HepG2 (cell line): ENCODE results near the gene AP5B1. TPM values are rescaled to one million over a fixed set of nuclear protein-coding genes. Genes with fewer than 3 reads are reported as not detected.

Experiments used
- ATAC-seq: fragments of 200-7000 bp; cut with Tn5 transposase; 3 replicates; pipeline ENCODE4 v1.9.1; 2020; ENCODE audit warnings: mild to moderate bottlenecking, moderate library complexity
- BruUV-seq: library from RNA; stranded (reverse); fragments of 400-500 nt; replicated peaks from 2 replicates; lab custom pipeline; 2021; lab: Mats Ljungman, UMichigan
- CTCF ChIA-PET: fragments of 300-600 bp; formaldehyde crosslinking; extraction: SDS; loops from one replicate; lab custom pipeline; 2021; ENCODE audit warnings: low total read pairs, inconsistent platforms, low intra/inter-chr PET ratio; lab: Yijun Ruan, JAX
- POLR2A ChIA-PET: fragments of 350-600 bp; sonication (Branson Sonifier 250); formaldehyde crosslinking; loops from one replicate; lab custom pipeline; 2020; ENCODE audit warnings: antibody characterized with exemption, inconsistent platforms; lab: Yijun Ruan, JAX
- DNase-seq: peaks from one replicate; pipeline ENCODE4 v3.0.0-alpha.2; 2015; ENCODE audit warnings: low spot score
- FAIRE-seq: peaks from 3 replicates; lab custom pipeline; 2011; peaks lifted over from hg19 to GRCh38; lab: Jason Lieb, UNC
- H2AFZ ChIP-seq: one replicate; pipeline ENCODE4 v1.6.1; 2011; ENCODE audit warnings: low read length, inconsistent platforms
- H3K27ac ChIP-seq: fragments of 300-600 bp; 3 replicates; pipeline ENCODE4 v1.8.0; 2011; ENCODE audit warnings: mixed run types, mild to moderate bottlenecking, mixed read lengths, low read length, inconsistent platforms; ENCODE audit not compliant: insufficient read depth; ENCODE audit errors: extremely low read length
- H3K27me3 ChIP-seq, 2 experiments: fragments of 200-600 bp in 1 of 2; 2 replicates in 1 of 2; 3 replicates in 1 of 2; pipeline versions ENCODE4 v1.6.0 to v1.8.0; 2011; ENCODE audit warnings: low read length in 2 of 2, mild to moderate bottlenecking in 2 of 2, moderate library complexity in 2 of 2, inconsistent platforms in 1 of 2; ENCODE audit not compliant: insufficient read depth in 2 of 2, control insufficient read depth in 1 of 2
- H3K36me3 ChIP-seq, 2 experiments: fragments of 200-600 bp in 1 of 2; replicated peaks in 1 of 2; 2 replicates in 1 of 2; 3 replicates in 1 of 2; pipeline versions ENCODE4 v1.5.1 to v1.8.0; 2011; ENCODE audit warnings: low read length in 2 of 2, inconsistent platforms in 1 of 2; ENCODE audit not compliant: insufficient read depth in 2 of 2, control insufficient read depth in 1 of 2
- H3K4me1 ChIP-seq: 2 replicates; pipeline ENCODE4 v1.5.1; 2012; ENCODE audit warnings: low read length, inconsistent platforms; ENCODE audit not compliant: insufficient read depth
- H3K4me2 ChIP-seq: 2 replicates; pipeline ENCODE4 v1.6.0; 2011; ENCODE audit warnings: low read depth, low read length, inconsistent platforms
- H3K4me3 ChIP-seq, 3 experiments: fragments of 200-600 bp in 1 of 3; sonication (generic), shearing (Covaris generic) in 1 of 3; replicated peaks in 1 of 3; 2 replicates each; pipeline ENCODE4 v1.5.1; 2011 to 2016; ENCODE audit warnings: low read length in 3 of 3, inconsistent platforms in 2 of 3, low read depth in 2 of 3, mild to moderate bottlenecking in 2 of 3, control low read depth in 1 of 3, mixed read lengths in 1 of 3; ENCODE audit not compliant: insufficient read depth in 1 of 3
- H3K79me2 ChIP-seq: one replicate; pipeline ENCODE4 v1.6.1; 2011; ENCODE audit warnings: low read length, inconsistent platforms; ENCODE audit not compliant: insufficient read depth
- H3K9ac ChIP-seq: 2 replicates; pipeline ENCODE4 v1.6.0; 2011; ENCODE audit warnings: mild to moderate bottlenecking, low read depth, low read length, inconsistent platforms; ENCODE audit not compliant: insufficient read depth
- H3K9me3 ChIP-seq: 2 replicates; pipeline ENCODE4 v1.5.1; 2012; ENCODE audit warnings: mild to moderate bottlenecking, low read length
- H4K20me1 ChIP-seq: 2 replicates; pipeline ENCODE4 v1.6.0; 2011; ENCODE audit warnings: inconsistent platforms, mild to moderate bottlenecking, low read length, moderate library complexity; ENCODE audit not compliant: insufficient read depth
- CEBPB ChIP-seq: IDR thresholded peaks from 2 replicates; pipeline ENCODE4 v1.6.1; 2011; ENCODE audit warnings: low read depth, low read length, improper control_type of control experiment, borderline replicate concordance
- CEBPG ChIP-seq: IDR thresholded peaks from 2 replicates; pipeline ENCODE4 v1.6.1; 2016
- KAT7 ChIP-seq: IDR thresholded peaks from 2 replicates; pipeline ENCODE4 v1.6.1; 2018; ENCODE audit warnings: borderline replicate concordance, missing compliant biosample characterization
- RAD21 ChIP-seq: fragments of 450-650 bp; formaldehyde crosslinking; IDR thresholded peaks from 2 replicates; pipeline ENCODE4 v1.5.0; 2020; ENCODE audit warnings: mild to moderate bottlenecking
- ZFP36 ChIP-seq: fragments of 150-350 bp; IDR thresholded peaks from 2 replicates; pipeline ENCODE4 v1.6.1; 2018; ENCODE audit warnings: borderline replicate concordance, low read length, low read depth; ENCODE audit not compliant: partially characterized antibody
- ZNF331 ChIP-seq: sonication (generic); formaldehyde crosslinking; IDR thresholded peaks from 2 replicates; pipeline ENCODE4 v1.4.0; 2020; ENCODE audit warnings: missing genetic modification reagents
- ZNF550 ChIP-seq: sonication (generic); formaldehyde crosslinking; IDR thresholded peaks from 2 replicates; pipeline ENCODE4 v1.4.0; 2020; ENCODE audit warnings: mild to moderate bottlenecking, missing genetic modification reagents, borderline replicate concordance
- ZNF644 ChIP-seq: IDR thresholded peaks from 2 replicates; pipeline ENCODE4 v1.6.1; 2016; ENCODE audit warnings: low read depth
- ZNF839 ChIP-seq: sonication (generic); formaldehyde crosslinking; IDR thresholded peaks from 2 replicates; pipeline ENCODE4 v1.4.0; 2020; ENCODE audit warnings: missing genetic modification reagents, mild to moderate bottlenecking, borderline replicate concordance
- WGBS: methylation state at CpG from one replicate; pipeline ENCODE4 v1.1.6; 2017; ENCODE audit warnings: low lambda C conversion rate; 5-methylcytosine and 5-hydroxymethylcytosine counted together
- in situ Hi-C: cut with HindIII; loops from 2 replicates; pipeline ENCODE4 v1.10.0; 2017; ENCODE audit warnings: low pct_unique_long_range_greater_than_20kb; ENCODE audit not compliant: extremely low pct_ligation_motif_present
- intact Hi-C: fragments of 100-400 bp; cut with micrococcal nuclease; formaldehyde crosslinking; loops from one replicate; pipeline ENCODE4 v1.10.0; 2022; ENCODE audit not compliant: unreplicated experiment
- polyA plus RNA-seq, 8 experiments: library from polyadenylated mRNA; depleted of rRNA in 3 of 8; stranded (reverse) in 7 of 8; unstranded in 1 of 8; fragments of >200 nt; fragmentation: Illumina TruSeq in 4 of 8; extraction: Trizol in 4 of 8; gene quantifications; 2 replicates each; pipeline versions ENCODE4 v1.2.1 to v1.2.3, GENCODE V29; 2011 to 2016; ENCODE audit warnings: low read depth in 4 of 8, missing spikeins in 1 of 8, mixed read lengths in 1 of 8; ENCODE audit not compliant: insufficient read depth in 1 of 8
- total RNA-seq, 5 experiments: library from RNA; depleted of rRNA; stranded (reverse); fragments of >200 nt; fragmentation: Illumina TruSeq; extraction: Trizol; gene quantifications; 2 replicates each; pipeline ENCODE4 v1.2.3, GENCODE V29; 2016; ENCODE audit warnings: low read depth in 1 of 5
- TF ChIP-seq, protein P1 (sequence below): sonication (generic); formaldehyde crosslinking; IDR thresholded peaks from 2 replicates; pipeline ENCODE4 v1.5.1; 2020; ENCODE audit warnings: mild to moderate bottlenecking, missing genetic modification reagents, moderate library complexity
- TF ChIP-seq, protein P2 (sequence below): sonication (generic); formaldehyde crosslinking; IDR thresholded peaks from 2 replicates; pipeline ENCODE4 v1.4.0; 2020; ENCODE audit warnings: missing genetic modification reagents

Gene AP5B1
- total and polyA plus RNA-seq, 2 of the 13 experiments (the other 11 are each of a cell fraction or from before 2014, with no cell fraction given): 1.7 to 4.4 TPM

GRCh38 chr11:65826984-65827735, 46.4 kb upstream of the AP5B1 start:
- Histone ChIP-seq H3K27ac (no peak overlapping the region), H3K79me2 (no peaks in the 10 kb centered on the region), H3K4me3 (no peak overlapping the region), H3K36me3 (no peaks in the 10 kb centered on the region), H3K27me3 (peaks cover 0 to 9% of the 10 kb centered on the region in 2 experiments; a peak in 1 of 5 replicates), H3K9me3 (no peaks in the 10 kb centered on the region), H4K20me1 (no peaks in the 10 kb centered on the region), H3K4me2 (peak overlapping the region; percentile 12; the same call in 1 of the 2 replicates), H2AFZ (no peak overlapping the region), H3K4me1 (peaks cover 14% of the 10 kb centered on the region), H3K9ac (no peak overlapping the region)
- BruUV-seq: no TSS peak
- ChIA-PET CTCF (no interaction called here), POLR2A (interaction anchor here (0.6 to 1.6 kb wide), 5 partner anchors 9 to 83 kb away, joined by 3 to 6 read pairs (median 4); partner anchors contain the start of gene CFL1)
- in situ Hi-C loops: no loop called here
- TF ChIP-seq ZNF839 (CRISPR knock-in tag): no peak
- peak; percentile 54; the same call in 1 of the 2 replicates for TF ChIP-seq CEBPB
- peak; percentile 47; the same call in 1 of the 2 replicates for TF ChIP-seq CEBPG
- ATAC-seq (peak; percentile 84), DNase-seq (no peak), FAIRE-seq (no peak)
- WGBS: 19% methylated on average over 8 of the region's 8 CpGs
- intact Hi-C loops: no loop called here

DNA sequence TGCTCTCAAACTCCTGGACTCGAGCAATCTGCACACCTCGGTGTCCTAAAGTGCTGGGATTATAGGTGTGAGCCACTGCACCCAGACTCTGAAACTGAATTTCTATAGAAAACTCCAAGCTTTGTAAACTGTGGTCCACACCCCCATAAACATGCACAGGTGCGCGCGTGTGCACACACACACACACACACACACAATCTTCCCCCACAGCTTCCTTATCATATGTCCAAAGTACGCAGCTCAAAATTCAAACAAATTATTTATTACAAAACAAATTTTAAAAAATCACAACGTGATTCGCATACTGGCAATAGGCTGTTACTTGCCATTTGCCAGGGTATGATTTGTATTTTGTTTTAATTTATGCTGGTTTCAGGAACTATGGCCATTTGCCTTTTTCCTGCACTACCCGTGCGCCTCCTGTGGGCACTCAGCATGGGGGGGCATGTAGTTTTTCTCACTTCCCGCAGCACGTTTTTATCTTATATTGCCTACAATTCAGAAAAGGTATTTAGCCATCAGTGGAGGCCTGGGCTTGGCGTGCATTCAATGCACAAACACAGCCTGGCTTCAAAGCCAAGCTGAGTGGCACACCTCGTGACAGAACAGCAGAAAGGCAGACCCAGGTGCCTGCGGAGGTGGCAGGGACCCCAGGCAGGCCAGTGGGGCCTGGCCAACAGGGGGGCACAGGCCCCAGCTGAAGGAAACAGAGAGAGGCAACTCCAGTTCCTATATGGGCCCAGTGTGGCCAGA, 42.2 kb upstream of the AP5B1 start:
- no TSS peak for BruUV-seq
- ATAC-seq: no peak
- TF ChIP-seq ZNF550 (CRISPR knock-in tag) (no peak), ZFP36 (no peak), KAT7 (CRISPR knock-in tag) (no peak), ZNF331 (no peak), RAD21 (CRISPR knock-in tag) (no peak), ZNF644 (no peak)
- TF ChIP-seq, protein P1, sequence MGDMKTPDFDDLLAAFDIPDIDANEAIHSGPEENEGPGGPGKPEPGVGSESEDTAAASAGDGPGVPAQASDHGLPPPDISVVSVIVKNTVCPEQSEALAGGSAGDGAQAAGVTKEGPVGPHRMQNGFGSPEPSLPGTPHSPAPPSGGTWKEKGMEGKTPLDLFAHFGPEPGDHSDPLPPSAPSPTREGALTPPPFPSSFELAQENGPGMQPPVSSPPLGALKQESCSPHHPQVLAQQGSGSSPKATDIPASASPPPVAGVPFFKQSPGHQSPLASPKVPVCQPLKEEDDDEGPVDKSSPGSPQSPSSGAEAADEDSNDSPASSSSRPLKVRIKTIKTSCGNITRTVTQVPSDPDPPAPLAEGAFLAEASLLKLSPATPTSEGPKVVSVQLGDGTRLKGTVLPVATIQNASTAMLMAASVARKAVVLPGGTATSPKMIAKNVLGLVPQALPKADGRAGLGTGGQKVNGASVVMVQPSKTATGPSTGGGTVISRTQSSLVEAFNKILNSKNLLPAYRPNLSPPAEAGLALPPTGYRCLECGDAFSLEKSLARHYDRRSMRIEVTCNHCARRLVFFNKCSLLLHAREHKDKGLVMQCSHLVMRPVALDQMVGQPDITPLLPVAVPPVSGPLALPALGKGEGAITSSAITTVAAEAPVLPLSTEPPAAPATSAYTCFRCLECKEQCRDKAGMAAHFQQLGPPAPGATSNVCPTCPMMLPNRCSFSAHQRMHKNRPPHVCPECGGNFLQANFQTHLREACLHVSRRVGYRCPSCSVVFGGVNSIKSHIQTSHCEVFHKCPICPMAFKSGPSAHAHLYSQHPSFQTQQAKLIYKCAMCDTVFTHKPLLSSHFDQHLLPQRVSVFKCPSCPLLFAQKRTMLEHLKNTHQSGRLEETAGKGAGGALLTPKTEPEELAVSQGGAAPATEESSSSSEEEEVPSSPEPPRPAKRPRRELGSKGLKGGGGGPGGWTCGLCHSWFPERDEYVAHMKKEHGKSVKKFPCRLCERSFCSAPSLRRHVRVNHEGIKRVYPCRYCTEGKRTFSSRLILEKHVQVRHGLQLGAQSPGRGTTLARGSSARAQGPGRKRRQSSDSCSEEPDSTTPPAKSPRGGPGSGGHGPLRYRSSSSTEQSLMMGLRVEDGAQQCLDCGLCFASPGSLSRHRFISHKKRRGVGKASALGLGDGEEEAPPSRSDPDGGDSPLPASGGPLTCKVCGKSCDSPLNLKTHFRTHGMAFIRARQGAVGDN (CRISPR knock-in tag): peak; percentile 17; the same call in 1 of the 2 replicates
- TF ChIP-seq, protein P2, sequence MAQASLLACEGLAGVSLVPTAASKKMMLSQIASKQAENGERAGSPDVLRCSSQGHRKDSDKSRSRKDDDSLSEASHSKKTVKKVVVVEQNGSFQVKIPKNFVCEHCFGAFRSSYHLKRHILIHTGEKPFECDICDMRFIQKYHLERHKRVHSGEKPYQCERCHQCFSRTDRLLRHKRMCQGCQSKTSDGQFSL (CRISPR knock-in tag): peak; percentile 57; the same call in 1 of the 2 replicates

More for the DNA sequence above, 42.2 kb upstream of the AP5B1 start:
- no peaks in the 10 kb centered on the region for H3K9me3 ChIP-seq
- H3K9ac ChIP-seq: no peak overlapping the region
- no peak for FAIRE-seq
- H3K4me1 ChIP-seq: peaks cover 33% of the 10 kb centered on the region
- H3K27me3 ChIP-seq: no peaks in the 10 kb centered on the region
- in situ Hi-C loops (no loop called here), intact Hi-C loops (no loop called here)
- 25% methylated on average over 15 of the region's 15 CpGs for WGBS
- no peak overlapping the region for H2AFZ ChIP-seq
- no peaks in the 10 kb centered on the region for H3K79me2 ChIP-seq
- CTCF ChIA-PET: no interaction called here
- no peak overlapping the region for H3K4me3 ChIP-seq
- POLR2A ChIA-PET: interaction anchor here (0.6 to 1.1 kb wide), 4 partner anchors 21 to 230 kb away, joined by 3 read pairs; partner anchors contain the start of gene SF3B2
- no peak for DNase-seq
- H3K27ac ChIP-seq: no peak overlapping the region
- H3K4me2 ChIP-seq: 0 out of 2 replicates have a peak overlapping the region, but pooled peaks have one; percentile 32
- H3K36me3 ChIP-seq: no peaks in the 10 kb centered on the region
- no peaks in the 10 kb centered on the region for H4K20me1 ChIP-seq
